Glomerular visceral epithelial cell (primary cell): ENCODE results near the gene TVP23A.
"Not testable (repeated sequence)": the region's sequence is repeated elsewhere in the genome, so short reads cannot be mapped to it uniquely, and the experiment has no call there.

Source experiments
- DNase-seq: peaks from one replicate; pipeline ENCODE4 v3.0.0-alpha.2; 2016; ENCODE audit errors: extremely low spot score

TVP23A gene

DNA sequence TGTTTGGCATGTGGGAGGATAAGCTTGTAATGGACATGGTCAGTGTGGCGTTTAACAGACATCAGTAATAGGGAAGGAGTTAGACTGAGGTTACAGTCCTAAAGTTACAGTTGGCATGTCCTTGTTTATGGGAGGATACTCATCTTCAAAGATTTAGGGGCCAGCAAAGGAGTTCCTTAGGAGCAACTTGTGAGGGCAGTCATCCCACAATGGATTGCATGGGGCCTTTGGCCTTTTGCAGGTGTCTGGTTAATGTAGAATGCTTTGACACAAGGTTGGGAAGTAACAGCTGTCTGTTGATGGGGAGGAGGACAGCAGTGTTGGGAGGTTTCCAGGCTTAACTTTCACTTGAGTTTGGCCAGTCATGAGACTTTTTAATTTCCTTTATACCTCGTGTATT is 72.8 kb downstream of the TVP23A start:
- DNase-seq = no peak

DNA sequence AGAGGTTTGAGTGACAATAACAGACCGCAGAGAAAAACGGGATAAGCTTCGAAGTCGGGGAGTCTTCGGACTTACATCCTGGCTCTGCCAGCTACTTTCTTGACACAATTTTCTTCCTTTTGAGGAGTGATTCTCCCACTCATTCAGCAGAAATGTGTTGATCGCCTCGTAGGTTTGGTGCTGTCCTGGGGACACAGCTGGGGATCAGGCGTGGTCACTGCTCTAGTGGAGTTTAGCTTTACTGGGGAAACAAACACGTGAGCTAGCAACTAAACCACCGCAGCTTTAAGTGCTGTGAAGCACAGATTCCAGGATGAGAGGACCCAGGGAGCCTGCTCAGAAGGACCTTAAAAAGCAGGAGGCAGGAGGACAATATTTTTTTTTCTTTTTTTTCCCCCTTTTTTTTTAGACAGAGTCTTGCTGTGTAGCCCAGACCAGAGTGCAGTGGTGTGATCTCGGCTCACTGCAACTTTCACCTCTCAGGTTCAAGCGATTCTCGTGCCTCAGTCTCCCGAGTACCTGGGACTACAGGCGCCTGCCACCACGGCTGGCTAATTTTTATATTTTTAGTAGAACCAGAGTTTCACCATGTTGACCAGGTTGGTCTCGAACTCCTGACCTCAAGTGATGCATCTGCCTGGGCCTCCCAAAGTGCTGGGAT is 74.1 kb downstream of the TVP23A start:
- peak; percentile 42 for DNase-seq

DNA sequence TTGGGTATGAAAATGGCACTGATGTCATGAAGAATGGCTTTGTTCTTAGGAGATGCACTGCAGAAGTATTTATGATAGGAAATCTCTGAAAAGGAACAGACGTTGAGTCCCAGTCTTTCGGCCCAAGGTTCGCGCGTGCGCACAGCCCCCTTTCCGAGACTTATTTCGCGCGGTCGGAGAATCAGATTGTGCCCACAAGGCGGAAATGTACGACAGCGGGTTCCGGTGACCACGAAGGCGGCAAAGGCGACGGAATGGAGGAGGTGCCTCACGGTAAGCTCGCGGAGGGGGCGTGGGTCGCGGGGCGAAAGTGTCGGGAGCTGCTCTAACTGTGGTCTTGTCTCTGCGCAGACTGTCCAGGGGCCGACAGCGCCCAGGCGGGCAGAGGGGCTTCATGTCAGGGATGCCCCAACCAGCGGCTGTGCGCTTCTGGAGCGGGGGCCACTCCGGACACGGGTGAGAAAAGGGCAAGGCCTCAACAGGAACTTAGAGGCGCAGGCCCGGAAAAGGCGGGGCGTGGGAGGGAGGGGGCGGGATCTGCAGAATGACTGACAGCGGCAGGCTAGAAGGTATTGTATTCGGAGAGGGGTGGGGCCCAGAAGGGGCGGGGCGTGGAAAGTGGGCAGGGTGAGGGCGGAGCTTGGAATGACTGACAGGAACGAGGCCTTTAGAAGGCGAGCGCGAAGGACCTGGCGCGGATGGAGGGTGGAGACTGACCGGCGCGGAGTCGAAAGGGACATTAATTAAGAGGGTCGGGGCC is 74.8 kb downstream of the TVP23A start, which contains the start of gene NUBP1:
Gene NUBP1, plus strand, starts transcription at position 233 of the 760 bp plus-strand sequence. Its CDS starts 22 bp downstream, at position 255.
- peak; percentile 98 for DNase-seq

DNA sequence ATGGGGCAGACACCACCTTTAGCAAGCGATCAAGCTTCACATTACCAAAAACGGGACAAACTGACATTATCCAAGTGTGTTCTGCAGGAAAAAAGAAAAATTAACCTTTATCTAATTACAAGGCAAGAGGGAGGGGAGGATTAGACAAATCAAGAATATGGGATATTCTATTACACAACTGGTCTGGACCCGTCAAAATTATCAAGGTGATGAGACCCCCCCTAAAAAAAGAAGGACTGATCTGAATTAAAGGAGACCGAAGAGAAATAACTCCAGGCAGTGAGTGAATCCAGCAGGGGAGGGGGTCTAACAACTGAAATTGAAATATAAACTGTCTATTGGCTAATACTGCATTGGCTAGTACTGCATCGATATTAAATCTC is 75.4 kb downstream of the TVP23A start:
- no peak for DNase-seq

DNA sequence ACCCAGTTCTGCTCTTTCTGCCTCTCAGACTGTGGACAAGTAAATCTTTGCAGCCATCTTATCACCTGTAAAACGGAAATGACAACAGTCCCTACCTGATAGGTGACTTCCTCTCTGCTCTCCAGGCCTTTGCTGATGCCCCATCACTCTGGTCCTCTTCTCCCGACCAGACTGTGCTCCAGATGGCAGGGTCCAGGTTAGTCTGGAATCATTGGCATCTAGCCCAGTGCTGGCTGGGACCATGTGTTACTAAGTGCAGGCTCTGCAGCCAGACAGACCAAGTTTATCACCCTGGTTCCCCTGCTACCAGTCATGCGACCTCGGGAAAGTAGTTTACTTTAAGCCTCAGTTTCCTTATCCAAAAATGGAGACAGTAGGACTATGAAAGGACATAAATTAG is 76.8 kb downstream of the TVP23A start:
- DNase-seq = no peak

DNA sequence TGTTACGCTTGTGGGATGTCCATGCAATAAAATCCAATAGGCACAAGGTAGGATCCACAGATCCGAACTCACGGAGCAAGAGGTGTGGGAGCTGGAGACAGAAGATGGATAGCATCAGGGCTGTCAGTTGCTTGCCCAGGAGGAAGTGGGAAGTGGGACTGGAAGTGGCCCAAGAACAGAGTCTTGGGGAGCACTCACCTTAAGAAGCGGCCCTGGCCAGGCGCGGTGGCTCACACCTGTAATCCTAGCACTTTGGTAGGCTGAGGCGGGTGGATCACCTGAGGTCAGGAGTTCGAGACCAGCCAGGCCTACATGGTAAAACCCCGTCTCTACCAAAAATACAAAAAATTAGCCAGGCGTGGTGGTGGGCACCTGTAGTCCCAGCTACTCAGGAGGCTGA is 77.3 kb downstream of the TVP23A start:
- DNase-seq = not testable (repeated sequence)

DNA sequence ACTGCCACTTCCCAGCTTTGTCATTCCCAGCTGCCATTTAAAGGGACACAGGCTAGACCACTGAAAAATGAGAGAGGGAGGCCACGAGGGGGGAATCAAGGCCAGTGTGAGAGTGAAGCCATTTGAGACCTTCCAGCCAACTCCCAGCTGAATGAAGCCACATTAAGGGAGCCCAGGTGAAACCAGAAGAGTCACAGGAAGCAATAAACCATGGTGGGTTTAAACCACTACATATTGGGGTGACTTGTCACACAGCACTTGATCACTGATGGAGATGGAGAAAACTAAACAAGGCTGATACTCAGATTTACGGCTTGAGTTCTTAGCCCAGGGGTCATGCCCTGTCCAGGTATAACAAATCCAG is 77.8 kb downstream of the TVP23A start:
- DNase-seq = no peak

DNA sequence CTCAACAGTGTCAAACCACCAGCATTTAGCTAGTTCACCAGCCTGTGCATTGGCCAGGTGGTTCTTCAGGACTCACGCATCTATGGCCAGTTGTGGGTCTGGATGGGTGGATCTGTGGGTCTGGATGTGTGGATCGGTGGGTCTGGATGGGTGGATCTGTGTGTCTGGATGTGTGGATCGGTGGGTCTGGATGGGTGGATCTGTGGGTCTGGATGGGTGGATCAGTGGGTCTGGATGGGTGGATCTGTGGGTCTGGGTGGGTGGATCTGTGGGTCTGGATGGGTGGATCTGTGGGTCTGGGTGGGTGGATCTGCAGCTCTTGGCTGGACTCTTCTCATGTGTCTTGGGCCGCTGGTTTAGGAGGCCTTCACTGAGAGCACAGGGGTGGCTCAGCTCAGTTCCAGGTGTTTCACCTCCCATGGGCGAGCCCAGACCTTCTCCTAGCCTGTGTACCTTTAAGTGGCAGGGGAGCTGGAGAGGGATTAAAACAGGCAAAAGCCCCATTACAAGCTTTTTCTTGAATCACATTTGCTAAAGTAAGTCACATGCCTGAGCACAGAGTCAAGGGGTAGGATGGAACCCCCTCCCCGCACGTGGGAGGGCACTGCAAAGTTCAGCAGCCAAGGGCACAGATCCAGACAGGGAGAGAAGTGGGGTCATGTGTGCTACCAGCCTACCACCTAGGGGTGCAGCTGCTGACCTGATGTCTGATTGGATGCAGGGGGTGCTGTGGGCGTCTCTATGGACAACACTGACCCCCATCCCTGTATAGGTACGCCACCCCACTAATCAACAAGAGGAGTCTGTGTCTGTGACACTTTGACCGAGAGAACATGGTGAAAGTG is 78.4 kb downstream of the TVP23A start:
- no peak for DNase-seq

DNA sequence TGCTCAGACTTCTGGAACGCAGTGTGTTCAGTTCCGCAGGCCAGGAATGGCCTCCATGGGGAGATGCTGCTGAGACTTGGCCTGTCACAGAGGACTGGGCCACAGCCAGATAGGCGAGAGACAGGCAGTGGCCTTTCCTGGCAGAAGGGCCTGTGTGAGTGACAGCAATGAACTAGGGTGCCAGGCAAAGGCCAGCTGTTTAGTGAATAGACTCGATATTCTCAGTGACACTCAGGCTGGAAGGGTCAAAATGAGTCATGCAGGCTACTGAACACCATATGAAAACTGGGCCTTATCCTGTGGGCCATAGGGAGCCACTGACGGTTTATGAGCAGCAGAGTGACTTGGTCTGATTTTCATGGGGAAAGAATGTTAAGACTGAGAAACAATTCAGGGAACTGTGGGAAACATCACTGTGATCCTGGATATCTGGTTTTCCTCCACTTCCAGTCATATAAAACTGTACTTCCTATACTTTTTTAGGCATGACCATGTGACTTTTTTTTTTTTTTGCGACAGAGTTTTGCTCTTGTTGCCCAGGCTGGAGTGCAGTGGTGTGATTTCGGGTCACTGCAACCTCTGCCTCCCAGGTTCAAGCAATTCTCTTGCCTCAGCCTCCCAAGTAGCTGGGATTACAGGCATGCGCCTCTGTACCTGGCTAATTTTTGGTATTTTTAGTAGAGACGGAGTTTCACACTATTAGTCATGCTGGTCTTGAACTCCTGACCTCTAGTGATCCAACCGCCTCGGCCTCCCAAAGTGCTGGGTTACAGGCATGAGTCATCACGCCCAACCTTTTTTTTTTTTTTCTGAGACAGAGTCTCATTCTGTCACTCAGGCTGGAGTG is 80.1 kb downstream of the TVP23A start:
- DNase-seq = peak; percentile 69

DNA sequence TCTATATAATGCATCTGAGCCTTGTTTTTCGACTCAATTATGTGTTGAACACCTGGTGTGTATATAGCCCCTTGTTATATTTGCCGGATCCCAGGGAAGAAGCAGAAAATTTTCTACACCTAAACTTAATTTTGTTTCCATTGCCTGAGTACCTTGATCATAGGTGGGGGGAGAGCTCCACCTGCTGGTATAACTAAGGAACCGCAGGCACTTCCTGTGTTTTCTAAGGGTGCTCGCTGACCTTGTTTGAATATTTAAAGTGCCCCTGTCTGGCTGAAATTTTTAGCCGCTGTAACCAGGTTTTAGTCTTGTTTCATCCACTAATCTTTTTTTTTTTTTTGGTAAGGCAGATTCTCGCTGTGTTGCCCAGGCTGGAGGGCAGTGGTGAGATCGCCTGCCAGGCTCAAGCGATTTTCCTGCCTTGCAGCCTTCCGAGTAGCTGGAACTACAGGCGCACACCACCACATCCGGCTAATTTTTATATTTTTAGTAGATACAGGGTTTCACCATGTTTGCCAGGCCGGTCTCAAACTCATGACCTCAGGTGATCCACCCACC is 81.4 kb downstream of the TVP23A start:
- DNase-seq = peak; percentile 68

DNA sequence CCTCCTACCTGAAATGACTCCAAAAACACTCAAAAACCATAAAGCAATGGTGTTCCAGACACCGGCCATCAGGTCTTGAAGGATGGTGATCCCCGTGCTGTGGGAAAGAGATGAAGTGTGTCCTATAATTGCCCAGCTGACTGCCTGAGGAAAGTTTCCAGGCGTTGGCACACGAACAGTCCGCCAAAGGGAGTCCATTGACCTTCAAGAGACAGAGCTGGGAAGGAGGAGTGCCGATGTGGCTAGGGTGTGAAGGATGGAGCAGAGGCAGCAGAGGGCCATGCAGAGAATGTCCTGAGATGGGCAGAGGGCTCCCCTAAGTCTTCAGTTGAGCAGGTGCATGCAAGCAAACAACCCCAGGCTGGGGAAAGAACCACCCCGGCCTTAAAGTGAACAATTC is 86.8 kb downstream of the TVP23A start:
- DNase-seq = no peak

DNA sequence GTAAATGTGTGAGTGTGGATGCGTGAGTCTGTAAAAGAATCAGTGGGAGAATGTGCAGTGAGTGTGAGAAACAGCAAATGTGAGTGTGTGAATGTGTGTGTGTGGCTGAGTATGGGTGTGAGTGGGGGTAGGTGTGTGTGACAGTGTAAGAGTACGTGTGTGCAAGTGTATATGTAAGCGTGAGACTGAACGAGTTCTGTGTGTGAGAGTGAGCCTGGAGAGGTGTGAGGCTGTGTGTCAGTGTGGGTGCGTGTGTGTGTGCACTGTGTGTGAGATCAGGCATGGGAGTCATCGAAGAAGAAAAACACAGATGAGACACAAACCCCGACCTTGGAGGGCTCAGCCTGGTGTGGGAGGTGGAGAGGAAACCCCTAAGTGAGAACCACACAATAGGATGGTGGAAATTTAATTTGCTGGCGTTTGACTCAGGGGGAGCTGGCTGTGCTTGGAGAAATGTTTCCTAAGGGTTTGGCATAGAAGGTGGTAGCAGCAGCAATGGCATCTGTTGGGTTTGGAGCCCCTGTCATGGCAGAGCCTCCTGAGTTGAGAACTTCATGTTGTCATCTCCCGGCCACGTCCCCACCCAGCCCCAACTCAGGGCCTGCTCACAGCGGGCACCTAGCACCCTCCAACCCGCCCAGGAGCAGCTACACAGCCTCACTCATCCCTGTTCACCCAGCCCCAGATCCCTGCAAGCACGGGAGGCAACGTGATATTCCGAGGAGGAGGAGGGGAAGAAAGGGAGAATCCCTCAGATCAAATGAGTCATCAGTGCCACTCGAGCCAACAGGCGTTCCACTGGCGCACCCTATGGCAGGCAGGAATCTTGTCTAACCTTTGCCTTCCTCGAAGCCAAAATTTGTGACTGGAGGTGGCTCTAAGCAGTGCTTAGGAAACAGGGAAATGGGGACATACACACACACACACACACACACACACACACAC is 89.2 kb downstream of the TVP23A start:
- peak; percentile 55 for DNase-seq

DNA sequence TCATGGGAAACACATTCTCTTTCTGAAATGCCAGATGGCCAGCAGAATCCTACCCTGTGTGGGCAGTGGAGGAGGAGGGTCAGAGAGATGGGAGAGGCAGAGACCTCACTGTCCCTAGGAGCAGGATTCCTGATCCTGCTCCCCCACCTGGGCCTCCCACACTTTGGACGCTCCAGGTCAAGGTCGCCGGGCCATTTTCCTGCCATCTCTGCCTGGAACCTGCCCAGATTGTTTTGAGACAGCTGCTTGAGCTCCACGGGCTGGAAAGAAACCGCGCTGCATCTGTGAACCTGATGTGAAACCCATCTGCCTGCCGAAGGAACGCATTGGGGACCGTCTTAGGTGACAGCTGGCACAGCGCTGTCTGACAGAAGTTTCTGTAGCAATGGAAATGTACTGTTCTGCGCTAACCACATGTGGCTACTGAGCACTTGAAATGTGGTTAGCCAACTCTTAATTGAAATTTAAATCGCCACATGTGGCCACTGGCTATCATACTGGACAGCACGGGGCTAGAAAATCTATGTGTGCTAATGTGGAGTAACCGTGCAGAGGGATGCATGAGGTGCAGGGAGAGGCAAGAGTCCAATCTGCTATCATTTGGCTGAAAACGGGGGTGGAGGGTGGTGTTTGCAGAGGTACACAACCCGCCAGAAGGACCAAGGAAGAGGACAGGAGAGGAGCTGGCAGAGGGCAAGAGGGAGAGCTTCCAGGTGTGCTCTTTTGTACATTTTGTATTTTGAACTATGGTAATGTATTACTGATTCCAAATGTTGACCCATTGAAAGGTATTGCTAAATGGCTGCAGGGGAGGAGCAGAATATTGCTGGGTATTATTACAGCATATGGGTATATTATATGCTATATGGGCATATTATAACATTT is 90.3 kb downstream of the TVP23A start:
- DNase-seq = no peak
